Prostate gland (tissue), 1 donor: ENCODE results near the gene PTTG1IP2.

Experiments
- POLR2A ChIP-seq: fragments of 450-650 bp; IDR thresholded peaks from one replicate; pipeline ENCODE4 v1.6.1; 2016; ENCODE audit warnings: antibody characterized with exemption, mild to moderate bottlenecking
- POLR2AphosphoS5 ChIP-seq: sonication (generic); formaldehyde crosslinking; IDR thresholded peaks from one replicate; pipeline ENCODE4 v1.6.1; 2017; ENCODE audit warnings: antibody characterized with exemption

DNA sequence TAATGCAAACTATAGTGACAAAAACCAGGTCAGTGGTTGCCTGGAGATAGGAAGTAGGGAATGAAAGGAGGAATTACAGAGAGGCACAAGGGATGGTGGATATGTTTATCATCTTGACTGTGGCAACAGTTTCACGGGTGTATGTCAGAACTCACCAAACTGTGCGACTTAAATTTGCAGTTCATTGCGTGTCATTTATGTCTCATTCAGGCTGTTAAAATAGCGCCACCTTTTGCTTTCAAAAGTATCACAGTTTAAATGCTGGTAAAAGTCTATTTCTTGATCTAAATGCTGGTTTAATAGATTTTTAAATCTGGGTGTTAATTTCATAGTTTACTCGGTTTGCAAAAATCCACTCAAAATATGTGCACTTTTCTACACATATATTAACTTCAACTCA, 51.0 kb downstream of the PTTG1IP2 start:
- no peak for TF ChIP-seq POLR2AphosphoS5
- TF ChIP-seq POLR2A, result no peak
